T-cell (primary cell): ENCODE results near the gene MBP. TPM values are rescaled to one million over a fixed set of nuclear protein-coding genes. Genes with fewer than 3 reads are reported as not detected.
A peak's percentile ranks its signal among the peaks of the same experiment; 100 is the strongest.

Source experiments
- ATAC-seq, 4 experiments: fragments of 200-7000 bp in 3 of 4; fragments of 150-1000 bp in 1 of 4; cut with Tn5 transposase; replicated peaks in 1 of 4; 1 replicate in 3 of 4; 2 replicates in 1 of 4; pipeline ENCODE4 v1.10.0; 2021; ENCODE audit warnings: moderate library complexity in 3 of 4, mild to moderate bottlenecking in 2 of 4, moderate number of reproducible peaks in 1 of 4
- CTCF ChIA-PET, 2 donors: fragments of 300-600 bp; sonication (Branson Sonifier 250); formaldehyde crosslinking; loops; one replicate each; lab custom pipeline; 2022; ENCODE audit warnings: antibody characterized with exemption in 2 of 2; lab: Charles Lee
- POLR2A ChIA-PET, 2 donors: fragments of 300-600 bp; sonication (Branson Sonifier 250); formaldehyde crosslinking; loops; one replicate each; lab custom pipeline; 2022; ENCODE audit warnings: antibody characterized with exemption in 2 of 2; lab: Charles Lee
- DNase-seq, 35 experiments: peaks; one replicate each; pipeline versions ENCODE4 v3.0.0 to v3.0.0-alpha.2; 2013 to 2023
- H3K27ac ChIP-seq: one replicate; pipeline ENCODE4 v1.5.1; 2013; ENCODE audit warnings: low read length
- H3K27me3 ChIP-seq, 2 experiments: replicated peaks in 1 of 2; 1 replicate in 1 of 2; 2 replicates in 1 of 2; pipeline versions ENCODE4 v1.6.1 to v1.7.0; 2013; ENCODE audit warnings: low read length in 1 of 2, mixed read lengths in 1 of 2; ENCODE audit not compliant: control insufficient read depth in 2 of 2, insufficient read depth in 2 of 2; ENCODE audit errors: extremely low read depth in 1 of 2
- H3K36me3 ChIP-seq, 2 donors: 1 replicate in 1 of 2; 2 replicates in 1 of 2; pipeline versions ENCODE4 v1.6.1 to v1.7.0; 2013; ENCODE audit warnings: low read length in 1 of 2; ENCODE audit not compliant: control insufficient read depth in 2 of 2, insufficient read depth in 1 of 2; ENCODE audit errors: extremely low read depth in 1 of 2
- H3K4me1 ChIP-seq, 2 experiments: 1 replicate in 1 of 2; 2 replicates in 1 of 2; pipeline versions ENCODE4 v1.6.1 to v1.7.0; 2013; ENCODE audit warnings: low read length in 2 of 2, mixed read lengths in 1 of 2; ENCODE audit not compliant: insufficient read depth in 2 of 2, control insufficient read depth in 1 of 2; ENCODE audit errors: extremely low read depth in 1 of 2
- H3K4me3 ChIP-seq, 2 donors: 1 replicate in 1 of 2; 2 replicates in 1 of 2; pipeline versions ENCODE4 v1.5.1 to v1.7.0; 2013; ENCODE audit warnings: mild to moderate bottlenecking in 2 of 2, low read length in 1 of 2, moderate library complexity in 1 of 2; ENCODE audit not compliant: control insufficient read depth in 1 of 2; ENCODE audit errors: extremely low read depth in 1 of 2
- H3K9me3 ChIP-seq: 2 replicates; pipeline ENCODE4 v1.7.0; 2013
- H3K27ac Mint-ChIP-seq, 2 donors: one replicate each; pipeline ENCODE4 v1.8.0; 2020 to 2021; ENCODE audit warnings: mild to moderate bottlenecking in 2 of 2, mixed read lengths in 2 of 2
- H3K27me3 Mint-ChIP-seq, 2 donors: one replicate each; pipeline ENCODE4 v1.8.0; 2021 to 2022; ENCODE audit warnings: mixed read lengths in 2 of 2
- H3K36me3 Mint-ChIP-seq: one replicate; pipeline ENCODE4 v1.8.0; 2021; ENCODE audit warnings: mixed read lengths
- H3K4me1 Mint-ChIP-seq, 3 donors: one replicate each; pipeline ENCODE4 v1.8.0; 2020 to 2022; ENCODE audit warnings: mixed read lengths in 3 of 3, mild to moderate bottlenecking in 1 of 3
- H3K4me3 Mint-ChIP-seq, 3 donors: one replicate each; pipeline ENCODE4 v1.8.0; 2020 to 2022; ENCODE audit warnings: mild to moderate bottlenecking in 3 of 3, mixed read lengths in 3 of 3, moderate library complexity in 3 of 3
- H3K9me3 Mint-ChIP-seq, 3 donors: one replicate each; pipeline ENCODE4 v1.8.0; 2020 to 2022; ENCODE audit warnings: mixed read lengths in 3 of 3
- WGBS: methylation state at CpG from one replicate; pipeline ENCODE4 v1.1.5; 2013; ENCODE audit warnings: missing lambda C conversion rate; ENCODE audit not compliant: insufficient coverage; 5-methylcytosine and 5-hydroxymethylcytosine counted together
- total RNA-seq, 35 experiments: library from RNA in 6 of 35; stranded (reverse) in 6 of 35; fragments of 120-200 nt in 1 of 35; gene quantifications; one replicate each; pipeline versions ENCODE4 v1.2.1 to v1.2.4 and lab custom pipeline; 2013 to 2026

Gene MBP
- total RNA-seq, 5 donors from 2014 or later (not counting 1 experiment from before 2014, with no cell fraction given), result 114 to 185 (median 152) TPM

DNA sequence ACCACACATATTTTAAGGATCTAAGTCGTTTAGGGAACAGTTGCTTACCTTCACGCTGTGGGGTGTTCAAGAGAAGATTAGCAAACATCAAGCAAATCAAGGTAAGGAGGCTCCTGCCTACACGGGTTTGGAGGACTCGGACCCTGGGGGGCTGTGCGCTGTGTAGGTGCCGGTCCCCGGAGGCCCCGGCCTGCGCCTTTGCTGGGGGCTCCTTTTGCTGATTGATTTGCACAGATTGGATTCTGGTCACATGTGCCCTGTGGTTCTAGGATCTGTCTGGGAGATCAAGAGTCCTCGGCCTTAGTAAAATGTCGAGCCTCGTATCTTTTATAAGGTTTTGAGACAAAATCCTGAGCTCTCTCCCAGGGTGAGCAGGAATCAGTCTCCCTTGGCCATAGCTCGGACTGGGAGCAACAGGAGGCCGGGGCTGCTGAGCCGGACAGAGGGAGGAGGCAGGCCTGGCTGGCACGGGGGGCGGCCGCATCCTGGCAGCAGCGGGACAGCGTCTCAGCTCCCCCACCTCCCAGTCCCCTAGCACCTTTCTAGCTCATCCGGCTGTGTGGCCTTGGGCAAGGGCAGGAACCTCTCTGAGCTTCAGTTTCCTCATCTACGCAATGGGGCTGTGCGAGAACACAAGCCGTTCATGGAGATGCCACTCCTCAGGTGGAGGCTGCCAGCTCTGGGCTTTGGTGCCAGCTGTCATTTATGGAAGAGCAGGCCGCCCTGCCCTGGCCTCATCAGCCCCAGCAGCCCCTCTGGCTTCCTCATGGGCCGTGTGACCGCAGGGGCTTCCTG, 147.2 kb downstream of the MBP start:
- Mint-ChIP-seq H3K27ac (no peak overlapping the region), H3K4me1 (peaks cover 8 to 12% (median 11%) of the 10 kb centered on the region in 3 donors), H3K27me3 (no peaks in the 10 kb centered on the region), H3K9me3 (no peaks in the 10 kb centered on the region), H3K36me3 (no peaks in the 10 kb centered on the region), H3K4me3 (no peak overlapping the region)
- peaks cover 2 to 11% of the 10 kb centered on the region in 2 experiments for H3K4me1 ChIP-seq
- H3K4me3 ChIP-seq, result no peak overlapping the region
- no peaks in the 10 kb centered on the region for H3K9me3 ChIP-seq
- CTCF ChIA-PET, result interaction anchor here (0.6 to 3.4 kb wide), 5 partner anchors 14 to 183 kb away, joined by 3 to 19 read pairs (median 3); no protein-coding TSS in a partner anchor
- no peak for ATAC-seq
- H3K27me3 ChIP-seq, result peaks cover 0 to 2% of the 10 kb centered on the region in 2 experiments
- H3K27ac ChIP-seq, result no peak overlapping the region
- POLR2A ChIA-PET, result interaction anchor here in 1 of 2 donors (0.5 kb wide), 1 partner anchor 130 kb away, joined by 4 read pairs; no protein-coding TSS in a partner anchor
- no peak for DNase-seq
- no peaks in the 10 kb centered on the region for H3K36me3 ChIP-seq
- 92% methylated on average over 26 of the region's 27 CpGs for WGBS

- 95% methylated on average over 36 of the region's 40 CpGs for WGBS
- no peak overlapping the region for H3K27ac Mint-ChIP-seq
- POLR2A ChIA-PET, result interaction anchor here in 1 of 2 donors (0.5 kb wide), 1 partner anchor 130 kb away, joined by 4 read pairs; no protein-coding TSS in a partner anchor
These were observed 148.1 kb downstream of the MBP start for GRCh38 chr18:76984193-76985155.

GRCh38 chr18:76983613-76984051, 149.0 kb downstream of the MBP start:
- no peaks in the 10 kb centered on the region for H3K27me3 Mint-ChIP-seq
- Histone ChIP-seq H3K27ac (no peak overlapping the region), H3K9me3 (no peaks in the 10 kb centered on the region), H3K36me3 (no peaks in the 10 kb centered on the region), H3K27me3 (peaks cover 0 to under 1% of the 10 kb centered on the region in 2 experiments), H3K4me3 (no peak overlapping the region), H3K4me1 (peaks cover 2 to 11% of the 10 kb centered on the region in 2 experiments)
- H3K36me3 Mint-ChIP-seq, result peaks cover 6% of the 10 kb centered on the region
- no peak overlapping the region for H3K27ac Mint-ChIP-seq
- DNase-seq (no peak), ATAC-seq (peak; percentile 10 to 35 (median 16))
- 88% methylated on average over 8 of the region's 10 CpGs for WGBS
- ChIA-PET CTCF (interaction anchor here (0.5 to 3.4 kb wide), 16 partner anchors 9 to 181 kb away, joined by 3 to 19 read pairs (median 4); no protein-coding TSS in a partner anchor), POLR2A (no interaction called here)
- no peaks in the 10 kb centered on the region for H3K9me3 Mint-ChIP-seq
- peaks cover 8 to 11% (median 8%) of the 10 kb centered on the region in 3 donors for H3K4me1 Mint-ChIP-seq
- H3K4me3 Mint-ChIP-seq, result no peak overlapping the region

More at GRCh38 chr18:76984193-76985155, 148.1 kb downstream of the MBP start:
- no peaks in the 10 kb centered on the region for H3K9me3 ChIP-seq
- no peaks in the 10 kb centered on the region for H3K36me3 ChIP-seq
- Mint-ChIP-seq H3K4me3 (no peak overlapping the region), H3K9me3 (no peaks in the 10 kb centered on the region), H3K4me1 (peaks cover 8 to 11% (median 8%) of the 10 kb centered on the region in 3 donors), H3K36me3 (no peaks in the 10 kb centered on the region), H3K27me3 (no peaks in the 10 kb centered on the region)
- CTCF ChIA-PET, result interaction anchor here (0.6 to 3.4 kb wide), 10 partner anchors 13 to 182 kb away, joined by 3 to 19 read pairs (median 4); no protein-coding TSS in a partner anchor
- peaks cover 0 to 2% of the 10 kb centered on the region in 2 experiments for H3K27me3 ChIP-seq
- no peak overlapping the region for H3K27ac ChIP-seq
- H3K4me1 ChIP-seq, result peaks cover 2 to 11% of the 10 kb centered on the region in 2 experiments
- ATAC-seq, result no peak
- DNase-seq, result no peak
- H3K4me3 ChIP-seq, result no peak overlapping the region

DNA sequence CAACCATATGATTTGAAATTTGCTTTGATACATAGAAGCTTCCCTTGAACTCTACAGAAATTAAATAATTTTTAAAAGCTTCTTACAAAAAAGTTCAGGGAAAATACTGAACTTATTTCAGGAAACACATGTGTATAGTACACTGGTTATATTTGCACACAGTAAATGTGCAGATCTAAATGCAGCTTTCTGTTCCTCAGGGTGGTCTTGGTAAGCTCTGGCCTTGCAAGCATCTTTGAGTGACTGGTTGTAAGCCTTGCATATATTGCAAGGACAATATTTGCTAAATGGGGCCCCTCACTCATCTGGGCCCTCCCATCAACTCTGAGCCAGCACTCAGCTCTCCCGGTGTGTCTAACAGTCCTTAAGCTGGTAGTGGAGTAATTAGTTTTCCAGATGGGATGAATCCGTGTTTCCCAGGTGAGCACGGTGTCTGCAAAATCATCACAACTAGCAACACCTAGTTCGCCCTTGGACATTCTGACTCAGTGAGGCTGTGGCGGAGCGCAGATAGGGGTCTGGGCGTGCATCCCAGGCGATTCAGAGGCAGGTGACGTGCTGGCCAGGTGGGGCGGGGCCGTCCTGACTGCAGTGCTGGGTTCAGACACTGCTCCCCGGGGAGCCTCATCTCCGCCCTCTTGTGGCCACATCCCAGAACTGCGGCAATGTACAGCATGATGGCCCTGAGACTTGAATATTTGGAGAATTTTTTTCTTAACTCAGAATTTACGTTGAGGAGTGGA, 149.6 kb downstream of the MBP start:
- DNase-seq (peak; percentile 59 to 87 (median 80)), ATAC-seq (peak; percentile 91 to 96 (median 96))
- no peaks in the 10 kb centered on the region for H3K27me3 ChIP-seq
- peaks cover 2 to 11% of the 10 kb centered on the region in 2 experiments for H3K4me1 ChIP-seq
- CTCF ChIA-PET, result interaction anchor here (0.5 to 3.4 kb wide), 14 partner anchors 8 to 180 kb away, joined by 3 to 19 read pairs (median 4); no protein-coding TSS in a partner anchor
- no peak overlapping the region for H3K27ac Mint-ChIP-seq
- no peaks in the 10 kb centered on the region for H3K9me3 ChIP-seq
- WGBS, result 3% methylated on average over 9 of the region's 15 CpGs
- no peaks in the 10 kb centered on the region for H3K27me3 Mint-ChIP-seq
- H3K36me3 Mint-ChIP-seq, result peaks cover 6% of the 10 kb centered on the region
- H3K4me3 ChIP-seq, result no peak overlapping the region
- H3K4me3 Mint-ChIP-seq, result no peak overlapping the region
- no peak overlapping the region for H3K27ac ChIP-seq
- H3K36me3 ChIP-seq, result no peaks in the 10 kb centered on the region
- POLR2A ChIA-PET, result interaction anchor here in 1 of 2 donors (0.5 kb wide), 1 partner anchor 63 kb away, joined by 8 read pairs; no protein-coding TSS in a partner anchor
- H3K9me3 Mint-ChIP-seq, result no peaks in the 10 kb centered on the region
- H3K4me1 Mint-ChIP-seq, result peaks cover 8 to 11% (median 8%) of the 10 kb centered on the region in 3 donors

GRCh38 chr18:76982038-76982437, 150.5 kb downstream of the MBP start:
- no peaks in the 10 kb centered on the region for H3K27me3 ChIP-seq
- no peak for ATAC-seq
- Mint-ChIP-seq H3K9me3 (no peaks in the 10 kb centered on the region), H3K4me1 (peaks cover 8 to 11% (median 8%) of the 10 kb centered on the region in 3 donors), H3K27me3 (no peaks in the 10 kb centered on the region), H3K4me3 (no peak overlapping the region), H3K27ac (no peak overlapping the region), H3K36me3 (peaks cover 6% of the 10 kb centered on the region)
- no peak overlapping the region for H3K4me3 ChIP-seq
- no peaks in the 10 kb centered on the region for H3K9me3 ChIP-seq
- ChIA-PET CTCF (interaction anchor here (1.3 to 3.4 kb wide), 5 partner anchors 18 to 180 kb away, joined by 4 to 19 read pairs (median 14); no protein-coding TSS in a partner anchor), POLR2A (no interaction called here)
- H3K36me3 ChIP-seq, result no peaks in the 10 kb centered on the region
- no peak for DNase-seq
- WGBS, result 96% methylated on average over 5 of the region's 5 CpGs
- H3K4me1 ChIP-seq, result peaks cover 2 to 11% of the 10 kb centered on the region in 2 experiments
- H3K27ac ChIP-seq, result no peak overlapping the region
